Suprapubic skin (tissue), 3 donors: ENCODE data around the gene MPHOSPH6.

Experiments used
- CTCF ChIP-seq, 2 donors: fragments of 200-600 bp in 1 of 2; fragments of 450-650 bp in 1 of 2; sonication (generic) in 1 of 2; IDR thresholded peaks; one replicate each; pipeline ENCODE4 v1.5.1; 2016 to 2019; ENCODE audit warnings: antibody characterized with exemption in 2 of 2, mild to moderate bottlenecking in 1 of 2, moderate library complexity in 1 of 2
- POLR2A ChIP-seq, 2 donors: fragments of 450-650 bp; IDR thresholded peaks; one replicate each; pipeline ENCODE4 v1.6.1; 2017; ENCODE audit warnings: antibody characterized with exemption in 2 of 2, mild to moderate bottlenecking in 2 of 2, moderate library complexity in 2 of 2

- TF ChIP-seq POLR2A (IDR thresholded peaks at IDR 0.05) (no peak), CTCF (IDR thresholded peaks at IDR 0.05) (no peak)
These were observed 26.0 kb upstream of the MPHOSPH6 start for GRCh38 chr16:82195917-82196494.
